Left ventricle myocardium inferior (tissue), 1 donor: ENCODE results near the gene NATD1. TPM values are rescaled to one million over a fixed set of nuclear protein-coding genes. Genes with fewer than 3 reads are reported as not detected.

Experiments
- DNase-seq: peaks from one replicate; pipeline ENCODE4 v3.0.0-alpha.2; 2020
- H3K27ac ChIP-seq: fragments of 200-600 bp; replicated peaks from 2 replicates; pipeline ENCODE4 v1.8.0; 2021
- H3K27me3 ChIP-seq: fragments of 200-600 bp; 2 replicates; pipeline ENCODE4 v1.8.0; 2021; ENCODE audit warnings: low read depth
- H3K36me3 ChIP-seq: fragments of 200-600 bp; 2 replicates; pipeline ENCODE4 v1.8.0; 2021
- H3K4me1 ChIP-seq: fragments of 200-600 bp; 2 replicates; pipeline ENCODE4 v1.8.0; 2021
- H3K4me3 ChIP-seq: fragments of 200-600 bp; 2 replicates; pipeline ENCODE4 v1.8.0; 2021; ENCODE audit warnings: mild to moderate bottlenecking, moderate library complexity
- H3K9me3 ChIP-seq: fragments of 200-600 bp; replicated peaks from 2 replicates; pipeline ENCODE4 v1.8.0; 2021
- CTCF ChIP-seq: fragments of 200-600 bp; IDR thresholded peaks from 2 replicates; pipeline ENCODE4 v1.8.0; 2021; ENCODE audit warnings: antibody characterized with exemption, mild to moderate bottlenecking, borderline replicate concordance
- intact Hi-C: fragments of 100-400 bp; cut with micrococcal nuclease; formaldehyde crosslinking; loops from one replicate; pipeline ENCODE4 v1.11.0; 2022
- total RNA-seq: library from RNA; stranded (reverse); fragmentation: NEBNext Ultra II Directional; extraction: Animal tissue kit (Norgen Biotek cat#: 25700); gene quantifications from one replicate; pipeline ENCODE4 v1.2.1, GENCODE V29; 2021
- donor health status: DM: no; HTN: yes; CAD: no; lungs with severe emphysema.

NATD1 gene
- total RNA-seq, 1 donor from 2014 or later, result 17.7 TPM

DNA sequence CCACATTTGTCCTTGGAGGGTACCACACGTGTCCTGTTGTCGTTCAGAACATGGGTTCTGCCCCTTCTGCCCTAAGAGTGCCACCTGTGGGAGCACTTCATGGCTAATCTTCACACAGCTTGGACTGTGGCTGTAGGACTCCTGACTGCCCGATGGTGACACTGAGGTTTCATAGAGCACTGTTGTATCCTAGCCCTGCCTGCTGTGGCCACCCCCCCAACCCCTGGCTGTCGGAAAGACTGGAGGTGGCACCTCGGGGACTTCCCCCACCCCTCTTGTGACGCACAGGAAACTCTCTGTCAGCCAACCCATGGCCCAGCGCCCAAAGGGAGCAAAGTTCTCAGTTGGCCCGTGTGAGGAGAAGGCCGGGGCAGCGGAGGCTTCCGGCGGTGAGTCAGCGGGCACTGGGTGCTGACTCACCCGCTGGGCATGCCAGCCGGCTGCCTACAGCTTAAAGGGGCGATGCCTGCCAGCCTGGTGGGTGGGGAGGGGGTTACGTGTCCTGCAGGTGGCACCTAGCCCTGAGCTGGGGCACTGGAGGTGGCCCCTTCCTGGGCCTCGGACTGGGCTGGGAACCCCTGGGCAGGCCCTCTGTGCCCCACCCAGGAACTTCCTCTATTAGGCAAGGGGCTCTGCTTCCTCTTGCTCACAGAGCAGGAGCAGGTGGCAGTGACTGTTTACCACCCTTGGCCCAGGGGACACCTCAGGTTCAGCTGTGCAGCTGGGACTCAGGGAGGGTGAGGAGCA is 34.7 kb upstream of the NATD1 start:
- H3K4me1 ChIP-seq, result peaks cover 82% of the 10 kb centered on the region
- H3K4me3 ChIP-seq, result peak overlapping the region; percentile 85
- no peaks in the 10 kb centered on the region for H3K27me3 ChIP-seq
- no peaks in the 10 kb centered on the region for H3K9me3 ChIP-seq
- no peak for TF ChIP-seq CTCF
- peak; percentile 95 for DNase-seq
- H3K27ac ChIP-seq, result peak overlapping the region; percentile 97
- intact Hi-C loops, result loop anchor here (10.0 kb wide), 1 partner anchor 167 kb away; no protein-coding TSS in a partner anchor
- H3K36me3 ChIP-seq, result peaks cover 3% of the 10 kb centered on the region

DNA sequence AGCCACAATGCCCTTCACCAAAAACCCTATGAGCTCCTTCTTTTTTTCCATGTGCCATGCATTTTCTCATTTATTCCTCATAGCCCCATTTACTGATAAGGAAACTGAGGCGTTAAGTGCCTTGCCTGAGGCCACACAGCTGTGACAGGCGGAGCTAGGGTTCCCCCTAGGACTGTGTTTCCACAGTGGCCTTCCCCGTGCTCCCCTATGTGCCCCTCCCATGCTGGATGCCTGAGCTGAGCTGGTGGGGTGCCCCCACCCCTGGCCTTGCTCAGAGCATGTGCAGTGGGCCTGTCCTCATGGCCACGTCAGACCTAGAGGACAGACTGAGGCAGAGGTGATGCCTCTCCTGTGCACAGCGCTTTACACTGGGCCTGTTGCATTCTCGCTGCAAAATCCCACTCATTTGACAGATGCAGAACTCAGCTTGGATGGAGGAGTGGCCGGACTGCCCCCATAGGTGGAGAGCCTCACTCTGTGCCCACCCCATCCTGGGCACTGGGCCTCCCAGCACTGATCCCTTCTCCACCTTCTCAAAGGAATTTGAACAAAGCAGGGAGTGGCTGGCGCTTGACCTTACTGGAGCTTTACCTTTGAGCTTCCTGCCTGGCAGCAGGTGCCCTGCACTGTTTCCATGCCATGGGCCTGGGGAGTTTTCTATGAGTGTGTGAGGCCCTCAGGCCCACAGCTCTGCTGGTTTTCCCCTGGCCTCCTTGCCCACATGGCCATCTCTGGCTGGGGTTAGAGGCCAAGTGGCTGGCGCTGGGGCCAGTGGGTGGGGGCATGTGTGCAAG is 33.9 kb upstream of the NATD1 start:
- DNase-seq, result no peak
- TF ChIP-seq CTCF, result no peak
- intact Hi-C loops, result loop anchor here (10.0 kb wide), 1 partner anchor 168 kb away; no protein-coding TSS in a partner anchor
- H3K27me3 ChIP-seq, result no peaks in the 10 kb centered on the region
- H3K36me3 ChIP-seq, result peaks cover 3% of the 10 kb centered on the region
- H3K9me3 ChIP-seq, result no peaks in the 10 kb centered on the region
- peak overlapping the region; percentile 85 for H3K4me3 ChIP-seq
- H3K27ac ChIP-seq, result peak overlapping the region; percentile 97
- H3K4me1 ChIP-seq, result peaks cover 90% of the 10 kb centered on the region

DNA sequence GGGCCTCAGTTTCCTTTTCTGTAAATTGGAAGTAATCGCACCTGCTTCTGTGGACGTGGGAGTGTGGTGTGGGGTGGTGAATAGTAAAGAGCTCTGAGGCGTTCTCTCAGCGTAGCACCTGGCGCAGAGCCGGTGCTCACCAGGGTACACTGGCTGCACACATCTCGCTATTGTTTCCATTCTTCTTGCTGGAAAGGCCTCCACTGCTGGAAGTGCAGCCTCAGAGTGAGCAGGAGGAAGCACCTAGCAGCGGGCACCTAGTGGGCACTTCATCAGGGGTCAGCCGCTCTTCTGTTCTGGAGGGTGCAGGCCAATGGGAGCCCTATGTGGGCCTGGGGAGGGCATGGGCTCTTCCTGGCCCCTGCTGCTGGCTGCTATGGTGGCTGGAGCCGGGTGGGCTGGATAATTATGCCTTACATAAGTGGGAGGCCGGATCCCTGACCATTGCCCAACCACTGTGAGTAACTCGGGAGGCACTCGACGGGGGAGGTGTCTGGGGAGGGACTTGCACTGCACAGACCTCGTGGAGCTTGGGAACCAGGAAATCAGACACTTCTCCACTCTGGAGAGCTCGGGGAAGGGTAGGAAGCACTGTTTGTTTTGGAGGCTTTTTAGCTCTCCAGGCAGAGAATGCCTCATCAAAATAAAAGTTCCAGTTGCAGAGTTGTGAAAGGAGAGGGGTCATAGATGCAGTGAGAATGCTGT is 33.0 kb upstream of the NATD1 start:
- no peaks in the 10 kb centered on the region for H3K36me3 ChIP-seq
- H3K27me3 ChIP-seq, result no peaks in the 10 kb centered on the region
- peak; percentile 86 for DNase-seq
- no peak for TF ChIP-seq CTCF
- no peaks in the 10 kb centered on the region for H3K9me3 ChIP-seq
- H3K4me3 ChIP-seq, result peak overlapping the region; percentile 85
- peaks cover 90% of the 10 kb centered on the region for H3K4me1 ChIP-seq
- peak overlapping the region; percentile 97 for H3K27ac ChIP-seq
- intact Hi-C loops, result loop anchor here (10.0 kb wide), 1 partner anchor 169 kb away; no protein-coding TSS in a partner anchor

DNA sequence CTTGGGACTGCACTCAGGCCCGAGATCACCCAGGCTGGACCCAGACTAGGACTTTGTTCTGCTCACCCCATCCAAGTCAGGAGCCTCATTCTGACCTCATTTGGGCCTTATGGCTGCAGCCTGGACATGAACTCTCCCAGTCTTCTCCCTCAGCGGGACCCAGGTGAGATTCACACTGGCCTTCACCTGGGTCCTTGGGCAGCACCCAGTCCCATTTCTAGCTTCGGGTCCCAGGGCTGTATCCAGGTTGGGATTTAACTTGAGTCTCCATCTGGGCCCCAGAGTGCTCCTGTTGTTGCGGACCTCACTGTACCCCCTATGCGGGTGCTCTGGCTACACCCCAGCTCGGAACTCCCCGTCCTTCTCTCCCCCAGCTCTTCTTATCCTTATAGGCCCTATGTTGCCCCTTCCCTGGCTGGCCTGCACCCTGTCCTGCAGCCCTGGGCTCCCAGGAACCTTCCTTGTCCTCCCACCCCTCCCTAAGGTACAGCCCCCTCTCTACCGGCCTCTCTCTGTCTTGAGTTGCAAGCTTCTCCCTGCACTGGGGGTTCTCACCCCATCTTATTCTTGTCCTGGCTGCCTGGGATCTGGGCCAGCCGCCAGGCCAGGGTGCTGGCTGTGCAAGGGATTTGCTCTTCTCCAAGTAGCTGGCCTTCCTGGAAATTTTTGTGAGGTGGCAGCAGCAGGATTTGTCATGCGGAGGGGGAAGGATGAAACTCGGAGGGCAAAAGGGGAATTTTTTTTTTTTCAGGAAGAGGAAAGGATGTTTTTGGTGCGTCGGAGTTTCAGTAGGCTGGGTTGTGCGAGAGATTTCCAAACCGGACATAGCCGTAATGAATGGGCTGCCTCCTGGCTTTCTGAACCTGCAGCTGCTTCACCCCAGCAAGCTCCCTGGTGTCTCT is 32.2 kb upstream of the NATD1 start:
- intact Hi-C loops, result loop anchor here (10.0 kb wide), 1 partner anchor 169 kb away; no protein-coding TSS in a partner anchor
- H3K4me1 ChIP-seq, result peaks cover 82% of the 10 kb centered on the region
- no peaks in the 10 kb centered on the region for H3K36me3 ChIP-seq
- peak overlapping the region; percentile 85 for H3K4me3 ChIP-seq
- H3K27ac ChIP-seq, result peak overlapping the region; percentile 97
- no peaks in the 10 kb centered on the region for H3K27me3 ChIP-seq
- TF ChIP-seq CTCF, result no peak
- DNase-seq, result no peak
- no peaks in the 10 kb centered on the region for H3K9me3 ChIP-seq
